Activated naive CD8-positive, alpha-beta T cell (primary cell): ENCODE results near the gene PSME3IP1.

Experiments
- H3K27ac Mint-ChIP-seq: one replicate; pipeline ENCODE4 v1.8.0; 2021; ENCODE audit warnings: mixed read lengths
- H3K27me3 Mint-ChIP-seq: one replicate; pipeline ENCODE4 v1.8.0; 2021; ENCODE audit warnings: mixed read lengths
- H3K36me3 Mint-ChIP-seq: one replicate; pipeline ENCODE4 v1.8.0; 2021; ENCODE audit warnings: mixed read lengths
- H3K4me1 Mint-ChIP-seq: one replicate; pipeline ENCODE4 v1.8.0; 2021; ENCODE audit warnings: low read depth, mixed read lengths
- H3K4me3 Mint-ChIP-seq: one replicate; pipeline ENCODE4 v1.8.0; 2021; ENCODE audit warnings: mild to moderate bottlenecking, mixed read lengths
- H3K9me3 Mint-ChIP-seq: one replicate; pipeline ENCODE4 v1.8.0; 2021; ENCODE audit warnings: low read depth, mixed read lengths

The PSME3IP1 gene

GRCh38 chr16:57166451-57166850 lies 19.4 kb downstream of the PSME3IP1 start:
- Mint-ChIP-seq H3K4me1 (peaks cover 9% of the 10 kb centered on the region), H3K9me3 (no peaks in the 10 kb centered on the region), H3K27me3 (no peaks in the 10 kb centered on the region), H3K27ac (peak overlapping the region; percentile 4), H3K4me3 (no peak overlapping the region), H3K36me3 (peaks cover 12% of the 10 kb centered on the region)

DNA sequence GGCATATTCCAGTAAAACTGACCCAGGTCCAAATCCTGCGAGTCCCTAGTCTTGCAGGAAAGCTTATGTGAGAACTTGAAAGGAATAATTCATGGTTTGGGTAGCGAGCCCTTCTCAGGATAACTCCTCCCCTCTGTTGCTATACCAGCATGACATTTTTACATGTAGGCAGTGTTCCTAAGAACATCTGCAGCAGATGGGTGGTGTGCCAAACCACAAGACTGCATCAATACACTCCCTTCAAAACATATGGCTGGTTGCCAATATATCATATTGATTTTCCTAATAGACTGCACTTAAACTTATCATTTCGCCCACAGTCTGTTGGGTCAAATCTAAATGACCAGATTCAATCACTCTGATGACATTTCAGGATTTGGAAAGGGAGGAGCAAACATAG lies 19.9 kb downstream of the PSME3IP1 start:
- H3K27me3 Mint-ChIP-seq = no peaks in the 10 kb centered on the region
- peaks cover 11% of the 10 kb centered on the region for H3K36me3 Mint-ChIP-seq
- no peak overlapping the region for H3K27ac Mint-ChIP-seq
- peaks cover 9% of the 10 kb centered on the region for H3K4me1 Mint-ChIP-seq
- H3K4me3 Mint-ChIP-seq = no peak overlapping the region
- H3K9me3 Mint-ChIP-seq = no peaks in the 10 kb centered on the region

DNA sequence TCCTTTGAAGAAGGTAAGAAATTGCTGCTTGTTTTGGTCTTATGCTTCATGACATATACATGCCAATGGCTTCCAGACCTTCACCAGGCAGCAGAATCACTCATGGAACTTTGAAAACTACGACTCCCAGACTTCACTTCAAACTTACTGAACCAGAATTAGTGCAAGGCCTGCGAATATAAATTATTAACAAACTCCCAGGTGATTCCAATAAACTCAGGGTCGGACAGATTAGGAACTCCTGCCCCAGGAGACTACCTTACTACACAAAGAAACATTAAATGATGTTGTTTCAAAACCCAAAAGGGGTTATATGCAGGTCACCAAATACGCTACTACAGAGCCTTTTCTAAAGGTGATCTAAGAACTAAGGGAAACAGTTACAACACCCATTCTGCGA lies 20.4 kb downstream of the PSME3IP1 start:
- Mint-ChIP-seq H3K9me3 (no peaks in the 10 kb centered on the region), H3K27ac (no peak overlapping the region), H3K27me3 (no peaks in the 10 kb centered on the region), H3K4me1 (peaks cover 11% of the 10 kb centered on the region), H3K4me3 (no peak overlapping the region), H3K36me3 (peaks cover 10% of the 10 kb centered on the region)

GRCh38 chr16:57163842-57164241 lies 22.0 kb downstream of the PSME3IP1 start:
- Mint-ChIP-seq H3K27me3 (no peaks in the 10 kb centered on the region), H3K27ac (no peak overlapping the region), H3K4me1 (peaks cover 11% of the 10 kb centered on the region), H3K9me3 (no peaks in the 10 kb centered on the region), H3K4me3 (no peak overlapping the region), H3K36me3 (peaks cover 18% of the 10 kb centered on the region)

- Mint-ChIP-seq H3K4me1 (peaks cover 9% of the 10 kb centered on the region), H3K27me3 (no peaks in the 10 kb centered on the region), H3K36me3 (peaks cover 23% of the 10 kb centered on the region), H3K4me3 (no peak overlapping the region), H3K9me3 (no peaks in the 10 kb centered on the region), H3K27ac (no peak overlapping the region)
Observed at GRCh38 chr16:57159447-57159846, 26.4 kb downstream of the PSME3IP1 start.

DNA sequence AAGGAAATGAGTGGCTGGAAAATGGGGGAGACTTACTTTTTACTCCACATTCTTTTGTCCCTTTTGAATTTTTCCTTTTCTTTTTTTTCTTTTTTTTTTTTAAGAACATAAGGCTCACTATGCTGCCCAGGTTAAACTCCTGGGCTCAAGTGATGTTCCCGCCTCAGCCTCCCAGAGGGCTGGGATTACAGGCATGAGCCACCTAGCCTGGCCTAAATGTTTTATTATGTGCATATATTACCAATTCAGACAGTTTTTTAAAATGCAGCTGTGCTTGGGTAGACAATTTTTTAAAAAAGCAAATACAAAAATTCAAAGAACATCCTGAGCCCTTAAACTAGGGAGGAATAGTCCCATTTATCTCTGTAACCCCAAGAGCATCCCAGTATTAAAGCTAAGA lies 28.3 kb downstream of the PSME3IP1 start:
- no peak overlapping the region for H3K4me3 Mint-ChIP-seq

DNA sequence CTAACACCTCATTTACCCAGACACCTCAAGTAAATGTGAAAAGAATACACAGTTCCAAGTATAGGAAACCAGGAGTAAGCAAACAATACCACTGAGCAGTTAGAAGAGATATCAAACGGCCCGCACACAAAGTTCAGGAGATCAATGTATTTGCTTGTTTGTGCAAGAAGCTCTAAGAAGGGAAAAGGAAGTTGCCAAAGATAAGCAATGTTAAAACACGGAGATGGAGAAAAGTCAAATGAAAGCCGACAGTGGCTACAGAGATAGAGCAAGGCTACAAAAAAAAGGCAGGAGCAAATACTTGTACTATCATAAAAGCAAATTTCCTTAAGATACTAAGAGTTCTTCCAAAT lies 29.5 kb downstream of the PSME3IP1 start:
- no peaks in the 10 kb centered on the region for H3K9me3 Mint-ChIP-seq
- H3K4me3 Mint-ChIP-seq = no peak overlapping the region
- H3K27ac Mint-ChIP-seq = no peak overlapping the region
- peaks cover 18% of the 10 kb centered on the region for H3K4me1 Mint-ChIP-seq
- no peaks in the 10 kb centered on the region for H3K27me3 Mint-ChIP-seq
- H3K36me3 Mint-ChIP-seq = peaks cover 28% of the 10 kb centered on the region

More for the DNA sequence above, 28.3 kb downstream of the PSME3IP1 start:
- H3K36me3 Mint-ChIP-seq = peaks cover 26% of the 10 kb centered on the region
- H3K27me3 Mint-ChIP-seq = no peaks in the 10 kb centered on the region
- no peak overlapping the region for H3K27ac Mint-ChIP-seq
- H3K9me3 Mint-ChIP-seq = no peaks in the 10 kb centered on the region
- H3K4me1 Mint-ChIP-seq = peaks cover 11% of the 10 kb centered on the region

DNA sequence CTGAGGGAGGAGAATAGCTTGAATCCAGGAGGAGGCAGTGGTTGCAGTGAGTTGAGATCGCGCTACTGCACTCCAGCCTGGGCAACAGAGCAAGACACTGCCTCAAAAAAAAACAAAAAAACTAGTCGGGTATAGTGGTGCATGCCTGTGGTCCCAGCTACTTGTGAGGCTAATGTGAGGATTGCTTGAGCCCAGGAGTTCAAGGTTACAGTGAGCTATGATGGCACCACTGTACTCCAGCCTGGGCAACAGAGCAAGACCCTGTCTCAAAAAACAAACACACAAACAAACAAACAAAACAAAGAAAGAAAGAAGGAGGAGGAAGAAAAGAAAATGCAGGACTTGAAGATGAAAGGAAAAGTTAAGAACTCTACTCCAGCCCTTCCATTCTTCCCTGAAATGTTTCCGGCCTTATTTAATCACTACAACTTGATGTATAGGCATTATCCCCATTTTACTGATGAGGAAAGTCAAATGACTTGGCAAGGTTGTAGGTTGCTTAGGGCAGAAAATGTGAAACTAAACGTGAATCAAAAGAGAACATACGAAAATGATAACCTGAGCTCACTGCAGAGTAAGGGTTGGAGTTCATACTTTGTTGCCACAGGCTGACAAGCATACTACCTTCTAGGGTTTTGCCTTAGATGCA lies 30.0 kb downstream of the PSME3IP1 start:
- H3K4me3 Mint-ChIP-seq = no peak overlapping the region
- no peak overlapping the region for H3K27ac Mint-ChIP-seq
- H3K4me1 Mint-ChIP-seq = peaks cover 18% of the 10 kb centered on the region
- no peaks in the 10 kb centered on the region for H3K27me3 Mint-ChIP-seq
- H3K36me3 Mint-ChIP-seq = peaks cover 28% of the 10 kb centered on the region
- no peaks in the 10 kb centered on the region for H3K9me3 Mint-ChIP-seq

GRCh38 chr16:57153841-57154240 lies 32.0 kb downstream of the PSME3IP1 start:
- Mint-ChIP-seq H3K36me3 (peaks cover 20% of the 10 kb centered on the region), H3K4me1 (peaks cover 17% of the 10 kb centered on the region), H3K9me3 (no peaks in the 10 kb centered on the region), H3K4me3 (no peak overlapping the region), H3K27me3 (no peaks in the 10 kb centered on the region), H3K27ac (no peak overlapping the region)

DNA sequence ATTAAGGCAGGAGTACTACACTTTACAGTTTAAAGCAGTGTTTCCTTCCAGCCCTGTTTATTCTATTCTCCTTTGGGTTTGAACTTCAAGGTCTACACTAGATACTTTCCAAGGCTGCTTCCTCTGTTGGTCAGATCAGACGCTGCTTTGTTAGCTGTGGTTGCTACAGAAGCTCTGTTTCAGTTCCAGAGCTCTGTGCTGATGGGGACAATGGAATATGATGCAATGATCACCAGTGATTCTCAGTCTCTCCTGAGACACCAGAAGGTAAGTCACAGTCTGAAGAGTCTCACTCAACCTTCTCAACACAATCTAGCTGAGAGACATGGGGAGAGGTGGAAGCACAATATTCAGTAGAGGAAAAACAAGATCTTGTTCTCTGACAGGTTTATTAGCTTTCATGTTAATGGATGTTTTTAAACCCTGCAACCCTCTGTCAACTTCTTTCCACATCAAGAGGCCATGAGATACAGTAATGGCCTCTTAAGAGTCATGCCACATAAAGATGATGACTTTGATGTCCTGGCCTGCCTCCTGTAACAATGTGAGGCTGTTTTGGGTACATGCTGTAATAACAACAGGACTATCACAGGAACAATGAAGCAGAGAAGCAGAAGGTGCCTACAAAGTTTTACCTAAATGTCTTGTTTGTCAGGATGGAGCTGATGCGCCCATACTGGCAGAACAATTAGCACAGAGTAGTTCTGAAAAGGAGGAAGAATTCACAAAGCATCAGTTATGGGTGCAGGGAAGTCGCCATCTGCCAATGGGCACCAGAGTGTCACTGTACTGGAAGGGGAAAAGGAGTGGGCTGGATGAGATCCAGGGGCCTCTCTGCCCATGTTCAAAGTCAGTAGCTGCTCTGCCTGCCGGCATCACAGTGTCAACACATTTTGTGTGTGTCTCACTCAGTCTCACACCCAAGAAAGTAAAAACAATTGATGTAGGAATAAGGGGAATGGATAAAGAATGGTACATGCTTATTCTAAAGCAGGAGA lies 33.4 kb downstream of the PSME3IP1 start:
- H3K36me3 Mint-ChIP-seq = peaks cover 19% of the 10 kb centered on the region

DNA sequence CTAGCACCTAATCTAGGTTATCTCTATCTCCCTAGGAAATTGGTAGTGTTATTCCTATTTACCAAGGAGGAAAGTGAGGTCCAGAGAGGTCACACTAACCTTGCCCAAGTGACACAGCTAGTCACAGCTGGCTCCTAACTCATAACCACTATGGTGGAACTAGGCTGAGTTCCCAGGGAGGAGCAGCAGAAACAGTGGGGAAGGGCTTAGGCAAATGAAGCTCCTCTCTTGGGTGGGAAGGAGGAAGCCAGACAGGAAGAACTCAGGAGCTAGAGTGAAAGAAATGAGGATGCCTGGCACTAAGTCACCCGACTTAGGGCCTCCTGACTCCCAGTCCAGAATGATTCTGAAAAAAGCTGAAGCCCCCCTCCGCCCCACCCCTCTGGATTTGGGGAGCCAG lies 34.5 kb downstream of the PSME3IP1 start:
- Mint-ChIP-seq H3K9me3 (no peaks in the 10 kb centered on the region), H3K36me3 (peaks cover 17% of the 10 kb centered on the region), H3K4me3 (no peak overlapping the region), H3K27ac (no peak overlapping the region), H3K27me3 (no peaks in the 10 kb centered on the region), H3K4me1 (peaks cover 19% of the 10 kb centered on the region)

More for the DNA sequence above, 33.4 kb downstream of the PSME3IP1 start:
- Mint-ChIP-seq H3K27me3 (no peaks in the 10 kb centered on the region), H3K4me3 (no peak overlapping the region), H3K9me3 (no peaks in the 10 kb centered on the region), H3K27ac (peak overlapping the region; percentile 50), H3K4me1 (peaks cover 22% of the 10 kb centered on the region)

GRCh38 chr16:57150682-57151330 lies 35.0 kb downstream of the PSME3IP1 start:
- H3K36me3 Mint-ChIP-seq = peaks cover 11% of the 10 kb centered on the region
- no peak overlapping the region for H3K4me3 Mint-ChIP-seq
- peaks cover 16% of the 10 kb centered on the region for H3K4me1 Mint-ChIP-seq
- H3K27ac Mint-ChIP-seq = no peak overlapping the region
- H3K9me3 Mint-ChIP-seq = no peaks in the 10 kb centered on the region
- no peaks in the 10 kb centered on the region for H3K27me3 Mint-ChIP-seq

DNA sequence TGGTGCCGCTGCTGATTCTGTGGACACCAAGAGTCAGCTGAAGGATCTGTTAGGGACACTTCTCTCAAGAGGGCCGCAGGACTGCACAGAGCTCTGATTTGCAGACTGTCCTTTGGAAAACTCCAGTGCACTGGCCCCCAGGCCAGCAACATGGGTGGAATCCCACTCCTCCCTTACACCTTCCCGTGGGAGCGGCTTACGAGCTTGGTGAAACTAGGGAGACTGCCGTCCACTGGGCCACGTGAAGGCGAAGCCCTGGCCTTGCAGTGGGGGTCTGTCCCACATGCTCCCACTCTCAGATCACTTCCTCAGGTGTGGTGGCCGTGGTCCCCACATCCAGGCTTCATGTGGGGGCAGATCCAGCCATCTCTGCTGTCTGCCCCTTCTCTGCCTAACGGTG lies 36.4 kb downstream of the PSME3IP1 start:
- H3K4me3 Mint-ChIP-seq = no peak overlapping the region
- peaks cover 10% of the 10 kb centered on the region for H3K36me3 Mint-ChIP-seq
- H3K4me1 Mint-ChIP-seq = peaks cover 20% of the 10 kb centered on the region
- H3K9me3 Mint-ChIP-seq = no peaks in the 10 kb centered on the region
- H3K27ac Mint-ChIP-seq = no peak overlapping the region
- H3K27me3 Mint-ChIP-seq = no peaks in the 10 kb centered on the region

GRCh38 chr16:57148481-57148880 lies 37.4 kb downstream of the PSME3IP1 start:
- Mint-ChIP-seq H3K9me3 (no peaks in the 10 kb centered on the region), H3K4me3 (no peak overlapping the region), H3K4me1 (peaks cover 24% of the 10 kb centered on the region), H3K27ac (peak overlapping the region; percentile 55), H3K27me3 (no peaks in the 10 kb centered on the region), H3K36me3 (peaks cover 4% of the 10 kb centered on the region)
